Ramos (cell line): ENCODE data around the gene FOXJ3.

Experiments
- in situ Hi-C: fragments of 300-500 bp; cut with MboI; formaldehyde crosslinking; loops from one replicate; pipeline ENCODE4 v1.14.3; 2022; ENCODE audit warnings: low sequenced_read_pairs; ENCODE audit not compliant: unreplicated experiment

FOXJ3 gene

GRCh38 chr1:42313970-42314369 lies 21.1 kb downstream of the FOXJ3 start:
- in situ Hi-C loops, result no loop called here

GRCh38 chr1:42312576-42313212 lies 22.3 kb downstream of the FOXJ3 start:
- in situ Hi-C loops, result no loop called here

GRCh38 chr1:42311897-42312296 lies 23.1 kb downstream of the FOXJ3 start:
- in situ Hi-C loops, result no loop called here

- in situ Hi-C loops, result no loop called here
These were observed 23.9 kb downstream of the FOXJ3 start for GRCh38 chr1:42311138-42311537.

- in situ Hi-C loops, result no loop called here
These were observed 28.1 kb downstream of the FOXJ3 start for GRCh38 chr1:42306977-42307376.

- in situ Hi-C loops, result no loop called here
These were observed 29.4 kb downstream of the FOXJ3 start for GRCh38 chr1:42305639-42306038.

- in situ Hi-C loops, result no loop called here
These were observed 33.0 kb downstream of the FOXJ3 start for GRCh38 chr1:42302034-42302433.

- in situ Hi-C loops, result no loop called here
These were observed 36.5 kb downstream of the FOXJ3 start for GRCh38 chr1:42298520-42298919.

- in situ Hi-C loops, result no loop called here
These were observed 39.2 kb downstream of the FOXJ3 start for GRCh38 chr1:42295816-42296215.

- in situ Hi-C loops, result no loop called here
These were observed 44.9 kb downstream of the FOXJ3 start for GRCh38 chr1:42290130-42290529.

GRCh38 chr1:42288311-42288985 lies 46.6 kb downstream of the FOXJ3 start:
- in situ Hi-C loops, result no loop called here

GRCh38 chr1:42282867-42283583 lies 52.0 kb downstream of the FOXJ3 start:
- in situ Hi-C loops, result no loop called here

- in situ Hi-C loops, result no loop called here
These were observed 52.9 kb downstream of the FOXJ3 start for GRCh38 chr1:42282024-42282579.

- in situ Hi-C loops, result no loop called here
These were observed 54.2 kb downstream of the FOXJ3 start for GRCh38 chr1:42280821-42281220.

- in situ Hi-C loops, result no loop called here
These were observed 56.0 kb downstream of the FOXJ3 start for GRCh38 chr1:42279055-42279454.

GRCh38 chr1:42272920-42273319 lies 62.1 kb downstream of the FOXJ3 start:
- in situ Hi-C loops, result no loop called here

GRCh38 chr1:42267904-42268303 lies 67.1 kb downstream of the FOXJ3 start:
- in situ Hi-C loops, result no loop called here

- in situ Hi-C loops, result no loop called here
These were observed 68.5 kb downstream of the FOXJ3 start for GRCh38 chr1:42266253-42267135.

GRCh38 chr1:42264511-42265190 lies 70.4 kb downstream of the FOXJ3 start:
- in situ Hi-C loops, result no loop called here

- in situ Hi-C loops, result no loop called here
These were observed 72.0 kb downstream of the FOXJ3 start for GRCh38 chr1:42263019-42263418.
